Ovary (tissue), 3 donors: ENCODE results near the gene KHDRBS2.

Experiments
- CTCF ChIP-seq, 3 donors: fragments of 450-650 bp in 2 of 3; fragments of 200-600 bp in 1 of 3; IDR thresholded peaks; one replicate each; pipeline versions ENCODE4 v1.5.1 to v1.8.0; 2016 to 2022; ENCODE audit warnings: antibody characterized with exemption in 3 of 3, mild to moderate bottlenecking in 1 of 3
- EP300 ChIP-seq: sonication (generic); formaldehyde crosslinking; IDR thresholded peaks from one replicate; pipeline ENCODE4 v1.6.1; 2017; ENCODE audit warnings: antibody characterized with exemption
- POLR2A ChIP-seq: fragments of 450-650 bp; IDR thresholded peaks from one replicate; pipeline ENCODE4 v1.6.1; 2017; ENCODE audit warnings: antibody characterized with exemption, mild to moderate bottlenecking, moderate library complexity
- donor health status: DM: no; HTN: no; CAD: no.

- TF ChIP-seq CTCF (IDR thresholded peaks at IDR 0.05) (no peak), POLR2A (no peak), EP300 (no peak)
Measured at GRCh38 chr6:61947311-61947947, 338.6 kb downstream of the KHDRBS2 start.
